ENCODE measurements around the gene NLRP13. TPM values are rescaled to one million over a fixed set of nuclear protein-coding genes. Genes with fewer than 3 reads are reported as not detected.

The NLRP13 gene
- polyA plus RNA-seq, 3 donors = not detected

- Mint-ChIP-seq H3K27ac (no peak overlapping the region), H3K4me3 (no peak overlapping the region), H3K9me3 (peaks cover 26 to 81% (median 65%) of the 10 kb centered on the region in 7 donors), H3K27me3 (ENCODE audit: low read depth in 3 of 3) (no peaks in the 10 kb centered on the region), H3K36me3 (no peaks in the 10 kb centered on the region), H3K4me1 (no peaks in the 10 kb centered on the region)
- Histone ChIP-seq H3K9me3 (replicated peaks in 1 of 2; ENCODE audit: control insufficient read depth in 1 of 2, insufficient read depth in 1 of 2, low read length in 2 of 2) (peaks cover 58 to 85% of the 10 kb centered on the region in 2 donors), H4K20me1 (ENCODE audit: insufficient read depth, low read length) (no peaks in the 10 kb centered on the region), H3K36me3 (replicated peaks in 1 of 2; ENCODE audit: control insufficient read depth in 1 of 2, insufficient read depth in 2 of 2, low read length in 2 of 2) (no peaks in the 10 kb centered on the region), H3K27me3 (ENCODE audit: control insufficient read depth in 2 of 2, insufficient read depth in 2 of 2, low read length in 2 of 2) (no peaks in the 10 kb centered on the region), H3K79me2 (ENCODE audit: insufficient read depth, low read length) (no peaks in the 10 kb centered on the region), H3K4me1 (ENCODE audit: control insufficient read depth in 1 of 2, insufficient read depth in 2 of 2, low read length in 2 of 2) (no peaks in the 10 kb centered on the region), H3K27ac (ENCODE audit: low read depth in 1 of 2, low read length in 2 of 2) (no peak overlapping the region), H3K4me3 (replicated peaks in 1 of 3; ENCODE audit: low read depth in 2 of 3, low read length in 3 of 3) (no peak overlapping the region), H3K4me2 (replicated peaks; ENCODE audit: extremely low read depth, low read length, poor library complexity, severe bottlenecking) (no peak overlapping the region), H3K9ac (ENCODE audit: insufficient read depth, low read length, poor library complexity, severe bottlenecking) (no peak overlapping the region), H2AFZ (ENCODE audit: insufficient read depth, low read depth, low read length, poor library complexity, severe bottlenecking) (no peak overlapping the region)
- TF ChIP-seq CTCF (IDR thresholded peaks at IDR 0.05) = no peak
- intact Hi-C loops (cut with micrococcal nuclease) = no loop called here
- DNase-seq = peak in 1 of 3 donors; percentile 30
- WGBS (ENCODE audit: insufficient coverage) = 36% methylated on average over 2 of the region's 4 CpGs
Observed at GRCh38 chr19:55857149-55857548, 75.0 kb downstream of the NLRP13 start.

- no peak for DNase-seq
- Histone ChIP-seq H3K36me3 (replicated peaks in 1 of 2; ENCODE audit: control insufficient read depth in 1 of 2, insufficient read depth in 2 of 2, low read length in 2 of 2) (no peaks in the 10 kb centered on the region), H3K79me2 (ENCODE audit: insufficient read depth, low read length) (no peaks in the 10 kb centered on the region), H3K9ac (ENCODE audit: insufficient read depth, low read length, poor library complexity, severe bottlenecking) (no peak overlapping the region), H3K4me3 (replicated peaks in 1 of 3; ENCODE audit: low read depth in 2 of 3, low read length in 3 of 3) (no peak overlapping the region), H3K27ac (ENCODE audit: low read depth in 1 of 2, low read length in 2 of 2) (no peak overlapping the region), H3K9me3 (replicated peaks in 1 of 2; ENCODE audit: control insufficient read depth in 1 of 2, insufficient read depth in 1 of 2, low read length in 2 of 2) (peaks cover 50 to 74% of the 10 kb centered on the region in 2 donors), H3K27me3 (ENCODE audit: control insufficient read depth in 2 of 2, insufficient read depth in 2 of 2, low read length in 2 of 2) (no peaks in the 10 kb centered on the region), H3K4me2 (replicated peaks; ENCODE audit: extremely low read depth, low read length, poor library complexity, severe bottlenecking) (no peak overlapping the region), H4K20me1 (ENCODE audit: insufficient read depth, low read length) (no peaks in the 10 kb centered on the region), H2AFZ (ENCODE audit: insufficient read depth, low read depth, low read length, poor library complexity, severe bottlenecking) (no peak overlapping the region), H3K4me1 (ENCODE audit: control insufficient read depth in 1 of 2, insufficient read depth in 2 of 2, low read length in 2 of 2) (no peaks in the 10 kb centered on the region)
- WGBS (ENCODE audit: insufficient coverage) = 100% methylated on average over 1 of the region's 1 CpG
- H3K9me3 Mint-ChIP-seq = peaks cover 21 to 75% (median 54%) of the 10 kb centered on the region in 7 donors
- no peak for TF ChIP-seq CTCF (IDR thresholded peaks at IDR 0.05)
- no peak overlapping the region for H3K27ac Mint-ChIP-seq
- H3K4me1 Mint-ChIP-seq = no peaks in the 10 kb centered on the region
- H3K4me3 Mint-ChIP-seq = no peak overlapping the region
- H3K36me3 Mint-ChIP-seq = no peaks in the 10 kb centered on the region
- intact Hi-C loops (cut with micrococcal nuclease) = no loop called here
- no peaks in the 10 kb centered on the region for H3K27me3 Mint-ChIP-seq (ENCODE audit: low read depth in 3 of 3)
Observed at GRCh38 chr19:55855160-55855559, 77.0 kb downstream of the NLRP13 start.

Other genes with a start within 250 kb of the NLRP13 start
- gene NLRP9, start 193.9 kb downstream of the NLRP13 start, polyA plus RNA-seq = not detected
- 1 to 10 TPM in 2 of 3 donors, under 1 TPM in 1; 0.33 to 8.4 (median 7.9) TPM for gene RFPL4A, start 173.2 kb downstream of the NLRP13 start, polyA plus RNA-seq
- gene RFPL4AL1, start 163.2 kb downstream of the NLRP13 start, polyA plus RNA-seq = 1 to 10 TPM in 2 of 3 donors, not detected in 1; 1.1 to 1.3 TPM
- gene NLRP11, start 100.3 kb downstream of the NLRP13 start, polyA plus RNA-seq = not detected
- not detected for gene NLRP4, start 95.8 kb downstream of the NLRP13 start, polyA plus RNA-seq
- gene NLRP8, start 15.5 kb upstream of the NLRP13 start, polyA plus RNA-seq = not detected
- not detected for gene NLRP5, start 54.4 kb upstream of the NLRP13 start, polyA plus RNA-seq
- gene ZNF787, start 189.0 kb upstream of the NLRP13 start, polyA plus RNA-seq = 10 to 100 TPM in 1 of 3 donors, 1 to 10 TPM in 2; 1.2 to 16.2 (median 1.8) TPM
- 1 to 10 TPM; 2.7 to 6.9 (median 3.5) TPM for gene ZNF444, start 209.0 kb upstream of the NLRP13 start, polyA plus RNA-seq
- not detected for gene GALP, start 243.7 kb upstream of the NLRP13 start, polyA plus RNA-seq